NCI-H526 treated with DMSO at 0.1 percent for 48 hours (cell line): ENCODE data around the gene GJB3.
A peak's percentile ranks its signal among the peaks of the same experiment; 100 is the strongest.
"Not testable (repeated sequence)": the region's sequence is repeated elsewhere in the genome, so short reads cannot be mapped to it uniquely, and the experiment has no call there.

Experiments
- DNase-seq: peaks from one replicate; lab custom pipeline; 2025; lab: John Stamatoyannopoulos, UW

The GJB3 gene

DNA sequence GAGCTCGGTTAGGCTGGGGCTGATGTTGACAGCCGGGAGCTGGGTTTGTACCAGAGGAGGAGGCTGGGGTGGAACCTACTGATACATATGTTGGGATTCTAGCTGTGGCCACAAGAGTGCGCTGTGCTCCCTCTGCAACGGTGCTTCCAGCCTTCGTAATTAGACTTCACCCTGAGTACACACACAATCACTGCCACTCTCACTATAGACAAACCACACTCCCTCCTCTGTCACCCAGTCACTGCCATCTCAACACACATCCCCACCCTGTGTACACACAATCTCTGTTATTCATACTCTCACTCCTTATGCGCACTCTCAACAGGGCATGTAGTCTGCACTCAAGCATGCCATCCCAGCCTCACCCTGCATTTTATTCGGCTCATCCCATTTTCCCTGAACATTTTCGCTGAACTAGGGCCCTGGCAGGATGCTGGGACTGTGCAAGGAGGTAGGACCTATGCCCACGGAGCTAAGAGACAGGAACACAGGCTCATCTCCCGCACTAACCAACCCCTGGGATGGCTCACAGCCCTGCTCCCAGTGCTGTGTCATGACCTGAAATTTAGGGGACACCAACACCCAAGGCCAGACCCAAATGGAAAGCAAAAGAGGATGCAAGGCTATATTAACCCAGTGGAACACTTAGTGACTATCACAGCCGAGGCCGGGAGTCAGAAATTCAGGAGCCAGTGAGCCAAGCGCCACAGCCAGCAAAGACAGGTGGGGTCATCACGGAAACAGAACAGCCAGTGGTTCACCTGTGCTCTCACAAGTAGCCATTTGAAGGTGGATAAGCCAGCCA lies 5.7 kb downstream of the GJB3 start:
- DNase-seq, result peak; percentile 65

GRCh38 chr1:34787461-34788420 lies 6.7 kb downstream of the GJB3 start:
- peak; percentile 10 for DNase-seq

GRCh38 chr1:34790985-34791384 lies 10.0 kb downstream of the GJB3 start:
- DNase-seq, result no peak

DNA sequence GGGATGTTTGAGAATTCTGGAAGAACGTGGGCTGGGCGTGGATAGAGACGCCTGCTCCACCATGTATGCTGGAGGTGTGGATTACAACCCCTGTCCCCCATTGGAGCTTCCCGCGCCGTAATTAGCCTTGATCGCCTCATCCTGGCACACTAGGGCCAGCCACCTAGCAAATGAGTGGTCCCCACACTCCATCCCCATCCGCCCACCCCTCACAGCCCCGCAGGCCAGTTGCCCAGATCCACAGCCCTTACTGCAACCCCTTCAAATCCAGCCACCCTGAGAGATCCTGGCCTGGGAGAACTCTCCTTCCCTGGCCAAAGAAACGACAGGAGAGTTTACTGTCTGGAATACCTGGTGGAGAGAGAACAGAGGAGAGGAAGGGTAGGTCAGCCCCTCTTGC lies 11.4 kb downstream of the GJB3 start:
- DNase-seq, result no peak

DNA sequence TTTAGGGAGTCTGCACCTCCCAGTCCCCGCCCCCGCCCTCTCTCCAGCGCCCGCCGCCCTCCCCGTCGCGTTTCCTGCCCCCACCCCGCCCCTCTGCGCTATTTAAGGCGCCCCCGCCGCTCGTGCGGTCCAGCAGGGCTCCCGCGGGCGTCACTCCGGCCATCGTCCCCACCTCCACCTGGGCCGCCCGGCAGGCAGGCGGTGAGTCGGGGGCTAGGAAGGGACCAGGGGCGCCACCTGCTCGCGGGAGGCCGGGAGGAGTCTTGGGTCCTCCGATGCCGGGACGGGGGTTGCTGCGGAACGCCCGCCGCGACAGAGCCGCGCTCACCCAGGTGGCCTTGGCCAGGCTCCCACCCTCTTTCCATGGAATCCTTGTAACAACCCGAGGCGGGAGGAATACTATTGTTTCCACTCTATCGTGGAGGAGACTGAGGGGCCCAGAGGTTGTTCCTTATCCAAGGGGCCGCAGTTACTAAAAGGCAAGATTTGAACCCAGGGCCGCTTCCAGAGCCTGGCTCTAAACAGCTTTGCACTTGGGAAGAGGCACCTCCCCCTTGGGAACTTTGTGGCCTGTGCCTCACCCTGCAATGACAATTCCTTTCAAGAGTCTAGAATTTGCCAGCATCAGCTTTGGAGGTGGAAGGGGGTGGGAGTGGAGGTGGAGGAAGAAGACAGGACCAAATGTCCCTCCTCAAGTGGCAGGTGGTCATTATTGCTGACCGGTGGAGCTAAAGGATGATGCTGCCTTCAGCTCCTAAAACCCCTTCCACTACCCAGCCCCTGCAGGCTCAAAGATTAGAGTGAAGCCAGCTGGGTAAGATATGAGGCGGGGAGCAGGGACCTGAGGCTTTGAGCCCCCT lies 12.1 kb downstream of the GJB3 start, which contains the start of gene GJA4:
GJA4 (plus strand) TSS at position 132 of the 860 bp plus-strand sequence. CDS start 1,215 bp downstream, outside the sequence.
- no peak for DNase-seq

- DNase-seq, result no peak
Observed at GRCh38 chr1:34794001-34794789, 13.2 kb downstream of the GJB3 start.

DNA sequence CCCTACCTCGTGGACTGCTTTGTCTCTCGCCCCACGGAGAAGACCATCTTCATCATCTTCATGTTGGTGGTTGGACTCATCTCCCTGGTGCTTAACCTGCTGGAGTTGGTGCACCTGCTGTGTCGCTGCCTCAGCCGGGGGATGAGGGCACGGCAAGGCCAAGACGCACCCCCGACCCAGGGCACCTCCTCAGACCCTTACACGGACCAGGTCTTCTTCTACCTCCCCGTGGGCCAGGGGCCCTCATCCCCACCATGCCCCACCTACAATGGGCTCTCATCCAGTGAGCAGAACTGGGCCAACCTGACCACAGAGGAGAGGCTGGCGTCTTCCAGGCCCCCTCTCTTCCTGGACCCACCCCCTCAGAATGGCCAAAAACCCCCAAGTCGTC lies 13.8 kb downstream of the GJB3 start:
- DNase-seq, result no peak

DNA sequence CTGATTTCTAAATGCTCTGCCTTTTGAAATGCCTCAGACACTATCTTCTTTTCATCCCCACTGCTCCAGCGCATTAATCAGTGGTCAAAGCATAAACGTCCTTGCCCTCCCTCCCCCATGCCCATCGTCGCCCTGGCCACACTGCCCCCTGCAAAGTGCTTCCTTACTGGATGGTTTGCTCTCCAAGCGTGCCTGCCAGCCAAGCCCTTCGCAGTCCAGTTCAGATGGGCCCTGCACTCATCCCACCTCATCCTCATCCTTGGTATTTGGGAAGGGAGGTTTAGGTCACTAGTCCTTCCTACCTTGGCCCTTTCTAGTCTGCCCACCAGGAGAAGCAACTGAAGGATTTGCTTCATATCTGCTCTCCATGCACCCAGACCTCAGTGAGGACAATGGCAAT lies 14.9 kb downstream of the GJB3 start:
- DNase-seq, result no peak

GRCh38 chr1:34796990-34797389 lies 16.0 kb downstream of the GJB3 start:
- peak; percentile 78 for DNase-seq

GRCh38 chr1:34800214-34800613 lies 19.2 kb downstream of the GJB3 start:
- DNase-seq, result no peak

GRCh38 chr1:34803770-34804169 lies 22.8 kb downstream of the GJB3 start:
- no peak for DNase-seq

DNA sequence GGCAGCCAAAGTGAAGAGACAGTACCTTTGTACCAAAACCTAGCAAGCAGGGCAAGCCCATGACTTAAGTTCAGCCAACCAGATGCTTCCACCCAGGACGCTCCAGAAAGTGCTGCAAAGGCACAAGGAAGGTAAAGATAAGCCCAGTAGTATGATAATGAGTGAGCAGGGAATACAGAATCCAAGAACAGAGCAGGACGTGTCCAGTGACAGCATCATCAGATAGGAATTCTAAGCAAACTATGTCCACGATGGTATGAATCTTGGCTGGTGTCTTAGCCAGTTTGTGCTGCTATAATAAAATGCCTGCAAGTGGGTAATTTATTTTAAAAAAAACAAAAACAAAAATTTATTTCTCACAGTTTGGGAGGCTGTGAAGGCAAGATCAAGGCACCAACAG lies 25.4 kb downstream of the GJB3 start:
- DNase-seq, result no peak

DNA sequence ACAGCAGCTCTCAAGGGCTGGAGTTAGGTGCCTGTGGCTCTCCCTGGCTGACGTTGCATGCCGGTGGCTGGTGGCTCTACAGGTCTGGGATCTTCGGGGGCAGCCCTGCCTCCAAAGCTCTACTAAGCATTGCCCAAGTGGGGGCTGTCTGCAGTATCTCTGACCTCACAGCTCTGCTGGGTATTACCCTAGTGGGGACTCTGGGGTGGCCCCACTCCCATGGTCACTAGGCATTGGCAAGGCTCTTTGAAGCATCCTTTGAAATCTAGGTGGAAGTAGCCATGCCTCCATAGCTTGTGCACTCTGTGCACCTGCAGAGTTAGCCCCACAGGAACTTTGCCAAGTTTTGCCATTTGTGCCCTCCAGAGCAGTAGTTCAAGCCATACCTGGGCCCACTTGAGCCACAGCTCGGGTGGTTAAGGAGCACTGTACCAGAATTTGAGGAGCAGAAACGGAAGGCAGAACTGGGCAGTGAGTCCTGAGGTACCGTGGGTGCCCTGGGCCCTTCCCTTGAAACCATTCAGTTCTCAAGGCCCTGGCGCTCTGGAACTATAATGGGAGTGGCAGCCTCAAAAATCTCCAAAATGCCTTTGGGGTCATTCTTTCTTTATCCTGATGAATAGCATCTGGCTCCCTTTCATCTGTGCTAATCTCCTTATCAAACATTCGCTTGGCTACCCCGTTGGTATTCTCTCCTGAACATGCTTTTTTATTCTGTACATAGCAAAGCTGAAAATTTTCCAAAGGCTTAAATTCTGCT lies 27.2 kb downstream of the GJB3 start:
- no peak for DNase-seq

DNA sequence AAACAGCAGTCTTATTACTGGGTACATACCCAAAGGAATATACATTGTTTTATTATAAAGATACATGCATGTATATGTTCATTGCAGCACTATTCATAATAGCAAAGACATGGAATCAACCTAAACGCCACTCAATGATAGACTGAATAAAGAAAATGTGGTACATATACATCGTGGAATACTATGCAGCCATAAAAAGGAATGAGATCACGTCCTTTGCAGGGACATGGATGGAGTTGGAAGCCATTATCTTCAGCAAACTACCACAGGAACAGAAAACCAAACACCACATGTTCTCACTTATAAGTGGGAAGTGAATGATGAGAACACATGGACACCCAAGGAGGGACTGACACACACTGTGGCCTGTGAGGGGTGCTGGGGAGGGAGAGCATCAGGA lies 29.8 kb downstream of the GJB3 start:
- DNase-seq, result not testable (repeated sequence)

- DNase-seq, result no peak
Observed at GRCh38 chr1:34816332-34816731, 35.3 kb downstream of the GJB3 start.

DNA sequence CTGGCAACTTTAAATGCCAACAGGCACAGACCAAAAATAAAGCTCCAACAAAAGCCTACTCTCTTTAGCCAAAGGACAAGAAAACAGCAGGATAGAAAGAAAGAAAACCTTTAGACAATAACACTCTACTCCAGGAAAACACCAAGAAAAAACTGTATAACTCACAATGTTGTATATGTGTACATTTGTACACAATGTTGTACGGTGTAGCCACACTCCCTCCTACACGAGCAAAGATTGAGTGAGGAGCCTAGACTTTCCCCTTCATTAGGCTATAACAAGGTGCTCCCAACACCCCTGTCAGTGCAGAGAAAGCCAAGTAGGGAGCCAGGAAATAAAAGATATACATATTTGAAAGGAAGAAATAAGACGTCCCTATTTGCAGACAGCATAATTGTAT lies 35.8 kb downstream of the GJB3 start:
- no peak for DNase-seq

GRCh38 chr1:34818862-34819261 lies 37.8 kb downstream of the GJB3 start:
- not testable (repeated sequence) for DNase-seq

DNA sequence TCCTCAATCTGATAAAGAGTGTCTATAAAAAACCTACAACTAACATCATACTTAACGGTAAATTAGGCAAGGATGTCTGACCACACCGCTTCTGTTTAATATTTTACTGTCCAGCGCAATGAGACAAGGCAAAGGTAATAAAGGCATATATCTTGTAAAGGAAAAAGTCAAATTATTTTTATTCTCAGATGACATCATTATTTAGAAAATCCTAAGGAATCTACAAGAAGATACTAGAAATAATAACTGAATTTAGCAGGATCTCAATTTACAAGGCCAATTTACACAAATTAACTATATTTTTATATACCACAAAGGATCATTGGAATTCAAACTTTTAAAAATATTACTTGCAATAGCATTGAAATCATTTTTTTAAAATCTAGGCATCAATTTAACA lies 41.2 kb downstream of the GJB3 start:
- no peak for DNase-seq

GRCh38 chr1:34824817-34825454 lies 43.9 kb downstream of the GJB3 start:
- DNase-seq, result no peak
